Measurements from ENCODE around the gene ING5.

ING5 gene

DNA sequence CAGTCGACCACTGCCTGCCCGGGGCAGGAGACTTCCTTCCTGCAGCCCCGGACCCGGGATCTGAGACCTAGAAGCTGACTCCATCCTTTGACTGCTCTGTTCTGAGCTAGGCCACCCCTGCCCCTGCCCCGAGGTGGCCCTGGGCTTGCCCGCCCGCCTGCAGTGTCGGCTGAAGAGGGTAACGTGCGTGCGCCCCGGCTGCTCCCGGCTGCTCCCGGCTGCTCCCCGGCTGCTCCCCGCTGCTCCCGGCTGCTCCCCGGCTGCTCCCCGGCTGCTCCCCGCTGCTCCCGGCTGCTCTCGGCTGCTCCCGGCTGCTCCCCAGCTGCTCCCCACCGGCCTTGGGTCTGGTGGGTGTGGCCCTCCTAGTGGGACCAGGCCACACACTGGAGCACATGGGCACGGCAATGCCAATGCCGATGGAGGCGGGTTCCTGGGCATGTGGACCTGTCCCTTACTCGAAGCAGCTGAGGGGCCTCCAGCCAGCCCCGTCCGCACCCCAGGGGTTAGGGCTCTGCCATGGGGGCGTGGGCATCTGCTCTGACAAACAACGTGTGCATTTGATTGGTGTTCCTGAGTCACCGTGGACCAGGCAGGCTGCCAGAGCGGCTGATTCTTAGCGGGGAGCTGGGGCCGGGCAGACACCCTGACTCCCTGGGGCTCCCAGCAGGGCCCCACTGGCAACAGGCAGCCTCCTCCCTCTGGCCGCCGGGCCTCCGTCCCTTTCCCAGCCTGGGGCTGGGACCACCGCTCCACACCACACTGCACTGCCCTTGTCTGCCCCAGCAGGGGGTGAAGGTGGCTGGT is 72.8 kb downstream of the ING5 start:
- DNase-seq (peak; percentile 1), ATAC-seq (no peak)
- Mint-ChIP-seq H3K4me3 (no peak overlapping the region), H3K27ac (no peak overlapping the region), H3K9me3 (no peaks in the 10 kb centered on the region), H3K36me3 (ENCODE audit: low read depth) (no peaks in the 10 kb centered on the region), H3K27me3 (peaks cover 2% of the 10 kb centered on the region), H3K4me1 (peaks cover 13% of the 10 kb centered on the region)

DNA sequence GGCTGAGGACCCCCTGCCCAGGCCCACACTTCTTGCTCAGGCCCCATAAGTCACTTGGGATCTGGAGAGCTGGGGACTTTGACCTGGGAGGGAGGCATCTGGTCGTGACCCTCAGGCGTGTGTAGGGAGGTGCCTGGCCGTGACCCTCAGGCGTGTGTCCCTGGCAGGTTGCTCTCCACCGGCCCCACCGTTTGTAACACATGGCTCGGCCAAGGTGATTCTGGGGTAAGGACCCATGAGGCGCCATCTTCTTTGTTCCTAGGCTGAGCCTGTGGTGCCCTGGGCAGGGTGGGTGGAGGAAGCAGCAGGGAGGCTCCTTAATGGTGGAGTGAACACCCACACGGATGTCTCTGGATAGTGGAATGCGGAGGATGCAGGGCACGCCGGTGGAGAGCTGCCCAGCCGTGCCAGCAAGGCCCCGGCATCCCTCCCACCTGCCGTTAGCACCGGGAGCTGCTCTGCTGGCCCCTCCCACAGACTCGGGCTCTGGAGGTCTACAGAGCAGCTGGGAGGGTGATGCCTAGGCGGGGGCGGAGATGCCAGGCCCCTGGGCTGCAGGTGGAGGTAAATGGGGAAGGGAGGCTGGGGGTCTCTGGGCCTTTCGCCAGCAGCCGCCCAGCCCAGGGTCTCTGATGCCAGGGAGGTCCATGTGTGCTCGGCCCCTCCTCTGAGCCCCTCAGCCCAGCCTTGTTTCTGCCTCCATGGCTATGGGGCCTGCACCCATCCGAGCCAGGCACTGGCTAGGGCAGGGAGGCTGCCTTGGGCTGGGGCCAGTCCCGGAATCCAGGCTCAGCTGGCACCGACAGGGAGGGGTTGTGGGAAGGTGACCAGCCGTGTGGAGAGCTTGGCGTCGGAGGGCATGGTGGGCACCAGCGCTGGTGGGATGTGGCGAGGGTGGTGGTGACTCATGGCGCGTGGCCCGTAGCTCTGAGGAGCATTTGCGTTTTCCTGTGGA is 73.7 kb downstream of the ING5 start:
- Mint-ChIP-seq H3K36me3 (ENCODE audit: low read depth) (no peaks in the 10 kb centered on the region), H3K9me3 (no peaks in the 10 kb centered on the region), H3K4me1 (peaks cover 13% of the 10 kb centered on the region), H3K27ac (no peak overlapping the region), H3K4me3 (no peak overlapping the region), H3K27me3 (peaks cover 2% of the 10 kb centered on the region)
- no peak for ATAC-seq
- peak; percentile 0 for DNase-seq

DNA sequence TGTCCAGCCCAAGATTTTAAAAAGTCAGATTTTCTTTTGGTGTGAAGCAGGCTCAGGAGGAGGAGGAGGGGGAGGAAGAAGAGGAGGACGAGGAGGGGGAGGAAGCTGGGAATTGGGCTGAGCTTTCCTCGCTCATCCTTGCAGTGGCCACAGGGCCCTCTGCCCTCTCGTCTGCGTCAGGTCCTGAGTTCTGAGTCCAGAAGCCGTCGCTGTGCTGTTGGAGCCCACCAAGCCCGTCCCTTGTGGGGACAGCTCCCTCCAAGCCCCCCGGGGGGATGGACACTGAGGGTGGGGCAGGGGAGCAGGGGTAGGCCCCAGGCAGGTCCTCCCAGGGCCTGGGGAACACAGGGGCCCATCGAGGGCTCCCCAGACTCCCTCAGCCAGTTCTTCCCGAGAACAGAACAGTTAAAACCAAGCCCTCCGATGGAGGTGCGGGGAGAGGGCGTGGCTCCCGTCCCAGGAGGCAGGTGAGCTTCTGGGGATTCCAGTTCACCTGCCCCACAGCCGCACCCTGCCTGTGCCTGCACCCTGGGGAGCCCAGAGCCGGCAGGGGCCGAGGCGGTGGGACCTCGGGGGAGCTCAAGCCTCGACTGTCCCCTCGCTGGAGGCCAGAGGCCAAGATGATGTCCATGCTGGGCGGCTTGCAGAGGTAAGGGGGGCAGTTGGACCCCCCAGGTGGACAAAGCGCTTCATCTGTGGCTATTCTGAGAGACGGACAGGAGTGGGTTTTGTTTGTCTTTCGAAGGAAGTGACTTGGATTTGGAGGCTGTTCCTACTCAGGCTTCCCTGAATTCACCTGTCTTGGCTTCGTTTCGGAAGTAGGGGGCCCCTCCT is 74.7 kb downstream of the ING5 start, which contains the start of gene GAL3ST2:
GAL3ST2 (plus strand) TSS at position 487 of the 834 bp plus-strand sequence; CDS start at position 621, 134 bp downstream.
- Mint-ChIP-seq H3K27ac (no peak within 1 kb of the TSS), H3K4me3 (no peak within 1 kb of the TSS), H3K9me3 (peaks cover 7% of the 10 kb centered on the region), H3K36me3 (ENCODE audit: low read depth) (peaks cover 3% of the 10 kb centered on the region), H3K4me1 (peaks cover 11% of the 10 kb centered on the region), H3K27me3 (peaks cover 2% of the 10 kb centered on the region)
- no peak for ATAC-seq
- no peak for DNase-seq

DNA sequence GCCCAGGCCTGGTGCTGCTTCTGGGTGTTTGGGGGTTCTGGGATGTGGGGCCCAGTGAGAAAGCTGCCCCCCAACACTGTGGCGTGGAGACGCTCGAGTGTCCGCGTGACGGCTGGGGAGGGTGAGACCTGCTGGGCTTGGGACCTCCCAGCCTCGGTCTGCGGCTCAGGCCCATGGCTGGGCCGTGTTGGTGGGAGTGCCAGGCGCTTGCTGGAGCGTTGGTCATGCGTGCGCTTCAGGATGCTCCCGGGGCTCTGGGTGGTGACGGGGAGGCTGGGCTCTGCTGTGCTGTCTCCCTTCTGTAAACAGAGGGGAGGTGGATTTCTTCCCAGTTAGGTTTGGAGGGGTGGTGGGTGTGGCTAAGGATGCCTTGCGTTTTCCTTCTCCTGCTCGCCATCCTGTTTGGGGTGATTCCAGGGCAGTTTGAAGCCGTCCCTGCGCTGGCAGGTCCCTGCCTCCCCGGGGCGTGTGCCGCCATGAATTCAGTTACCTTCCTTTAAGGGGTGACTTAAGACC is 75.4 kb downstream of the ING5 start:
- no peak overlapping the region for H3K4me3 Mint-ChIP-seq
- H3K27me3 Mint-ChIP-seq = peaks cover 2% of the 10 kb centered on the region
- peaks cover 6% of the 10 kb centered on the region for H3K4me1 Mint-ChIP-seq
- H3K27ac Mint-ChIP-seq = no peak overlapping the region
- DNase-seq = peak; percentile 1
- ATAC-seq = no peak
- peaks cover 7% of the 10 kb centered on the region for H3K9me3 Mint-ChIP-seq
- H3K36me3 Mint-ChIP-seq (ENCODE audit: low read depth) = peaks cover 3% of the 10 kb centered on the region

DNA sequence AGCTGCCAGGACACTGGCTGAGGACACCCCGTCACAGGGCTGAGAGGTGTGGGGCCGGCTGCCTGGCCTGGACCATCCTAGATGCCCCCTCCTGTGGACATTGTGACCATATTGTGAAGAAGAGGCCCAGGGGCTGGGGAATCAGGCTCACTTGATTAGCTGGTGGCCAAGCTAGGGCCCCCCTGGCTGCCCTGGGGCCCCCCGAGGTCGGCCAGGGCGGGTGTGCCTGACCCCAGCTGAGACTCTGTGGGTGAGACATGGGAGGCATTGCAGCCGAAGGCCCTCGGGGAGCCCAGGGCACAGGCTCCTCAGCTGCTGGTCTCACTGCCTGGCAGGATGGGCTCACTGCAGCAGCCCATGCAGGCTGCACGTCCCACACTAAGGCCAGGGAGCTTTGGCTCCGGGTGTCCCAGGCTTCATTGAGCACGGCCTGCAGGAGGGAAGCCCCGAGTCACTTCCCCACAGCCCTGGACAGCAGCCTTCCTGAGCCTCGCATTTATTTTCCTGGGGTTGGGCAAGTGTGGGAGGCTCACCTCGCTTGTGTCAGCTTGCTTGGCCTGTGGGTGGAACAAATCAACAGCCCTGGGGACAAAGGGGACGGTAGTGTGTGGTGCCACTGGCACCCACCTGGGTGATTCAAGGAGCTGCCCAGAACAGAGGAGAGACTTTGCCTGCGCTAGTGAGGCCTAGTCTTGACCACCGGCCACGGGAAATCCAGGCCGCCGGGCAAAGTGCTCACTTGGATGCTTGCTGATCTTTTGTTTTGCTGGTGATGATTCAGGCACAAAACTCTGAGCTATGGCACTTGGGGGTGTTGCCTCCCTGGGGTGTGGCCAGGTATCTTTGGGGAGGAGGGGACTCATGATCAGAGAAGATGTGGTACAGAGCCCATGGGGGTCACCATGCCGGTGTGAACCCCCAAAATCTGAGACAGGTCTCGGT is 76.1 kb downstream of the ING5 start:
- DNase-seq (peak; percentile 1), ATAC-seq (no peak)
- Mint-ChIP-seq H3K4me3 (no peak overlapping the region), H3K36me3 (ENCODE audit: low read depth) (peaks cover 3% of the 10 kb centered on the region), H3K27ac (peak overlapping the region; percentile 5), H3K9me3 (peaks cover 10% of the 10 kb centered on the region), H3K27me3 (peaks cover 2% of the 10 kb centered on the region), H3K4me1 (no peaks in the 10 kb centered on the region)
